DND-41 (cell line): ENCODE results near the gene SIKE1.
"Not testable (repeated sequence)": the region's sequence is repeated elsewhere in the genome, so short reads cannot be mapped to it uniquely, and the experiment has no call there.

ENCODE experiments used
- ATAC-seq: fragments of 200-7000 bp; cut with Tn5 transposase; 3 replicates; pipeline ENCODE4 v1.9.1; 2021; ENCODE audit warnings: low read depth; ENCODE audit not compliant: insufficient read depth
- DNase-seq: peaks from one replicate; pipeline ENCODE4 v3.0.0-alpha.2; 2020
- H2AFZ ChIP-seq: 2 replicates; pipeline ENCODE4 v1.6.0; 2012; ENCODE audit warnings: low read depth, low read length
- H3K27ac ChIP-seq: 2 replicates; pipeline ENCODE4 v1.5.1; 2012; ENCODE audit warnings: low read length, inconsistent platforms
- H3K27me3 ChIP-seq: fragments of 200-600 bp; sonication (generic); 2 replicates; pipeline ENCODE4 v1.6.0; 2012; ENCODE audit warnings: low read length, mild to moderate bottlenecking, inconsistent platforms; ENCODE audit not compliant: insufficient read depth, poor library complexity
- H3K36me3 ChIP-seq: 2 replicates; pipeline ENCODE4 v1.5.1; 2012; ENCODE audit warnings: low read length, inconsistent platforms; ENCODE audit not compliant: insufficient read depth
- H3K4me1 ChIP-seq: 2 replicates; pipeline ENCODE4 v1.5.1; 2012; ENCODE audit warnings: mild to moderate bottlenecking, low read length; ENCODE audit not compliant: insufficient read depth
- H3K4me2 ChIP-seq: 2 replicates; pipeline ENCODE4 v1.6.0; 2012; ENCODE audit warnings: mild to moderate bottlenecking, moderate library complexity, low read length, inconsistent platforms; ENCODE audit not compliant: insufficient read depth
- H3K4me3 ChIP-seq, 2 experiments: fragments of 200-600 bp in 1 of 2; shearing (Covaris generic) in 1 of 2; 2 replicates each; pipeline ENCODE4 v1.5.1; 2012 to 2016; ENCODE audit warnings: inconsistent platforms in 2 of 2, low read length in 2 of 2, mild to moderate bottlenecking in 2 of 2, low read depth in 1 of 2, moderate library complexity in 1 of 2
- H3K79me2 ChIP-seq: 2 replicates; pipeline ENCODE4 v1.6.0; 2012; ENCODE audit warnings: low read length, inconsistent platforms; ENCODE audit not compliant: insufficient read depth
- H3K9ac ChIP-seq: 2 replicates; pipeline ENCODE4 v1.6.0; 2012; ENCODE audit warnings: low read depth, mild to moderate bottlenecking, inconsistent platforms, low read length, moderate library complexity
- H3K9me3 ChIP-seq: 2 replicates; pipeline ENCODE4 v1.5.1; 2012; ENCODE audit warnings: low read length, moderate library complexity, mild to moderate bottlenecking, inconsistent platforms; ENCODE audit not compliant: insufficient read depth, severe bottlenecking
- H4K20me1 ChIP-seq: 2 replicates; pipeline ENCODE4 v1.6.0; 2012; ENCODE audit warnings: low read length; ENCODE audit not compliant: insufficient read depth
- CTCF ChIP-seq: IDR thresholded peaks from 2 replicates; pipeline ENCODE4 v1.5.1; 2012; ENCODE audit warnings: borderline replicate concordance, low read length, moderate library complexity, mild to moderate bottlenecking; ENCODE audit not compliant: poor library complexity, severe bottlenecking; ENCODE audit errors: extremely low read depth
- EZH2 ChIP-seq: IDR thresholded peaks from 3 replicates; pipeline ENCODE4 v1.6.1; 2012; ENCODE audit warnings: borderline replicate concordance, low read depth, mild to moderate bottlenecking, moderate library complexity, low read length, inconsistent platforms; ENCODE audit not compliant: severe bottlenecking

The SIKE1 gene

GRCh38 chr1:114820392-114820791 lies 39.9 kb upstream of the SIKE1 start:
- Histone ChIP-seq H2AFZ (no peak overlapping the region), H3K27ac (no peak overlapping the region), H4K20me1 (no peaks in the 10 kb centered on the region), H3K27me3 (peaks cover 2% of the 10 kb centered on the region), H3K4me3 (no peak overlapping the region), H3K9ac (no peak overlapping the region), H3K36me3 (no peaks in the 10 kb centered on the region), H3K4me2 (no peak overlapping the region), H3K4me1 (no peaks in the 10 kb centered on the region), H3K79me2 (no peaks in the 10 kb centered on the region), H3K9me3 (no peaks in the 10 kb centered on the region)
- no peak for DNase-seq
- ATAC-seq, result no peak
- TF ChIP-seq CTCF (no peak), EZH2 (no peak)

- Histone ChIP-seq H3K4me2 (no peak overlapping the region), H2AFZ (no peak overlapping the region), H3K4me3 (no peak overlapping the region), H3K9me3 (no peaks in the 10 kb centered on the region), H4K20me1 (no peaks in the 10 kb centered on the region), H3K36me3 (no peaks in the 10 kb centered on the region), H3K4me1 (no peaks in the 10 kb centered on the region), H3K27me3 (peaks cover 2% of the 10 kb centered on the region), H3K27ac (no peak overlapping the region), H3K9ac (no peak overlapping the region), H3K79me2 (no peaks in the 10 kb centered on the region)
- no peak for ATAC-seq
- no peak for TF ChIP-seq CTCF
- no peak for DNase-seq
Observed at GRCh38 chr1:114819869-114820268, 39.4 kb upstream of the SIKE1 start.

- not testable (repeated sequence) for H3K27ac ChIP-seq, H3K9me3 ChIP-seq, DNase-seq, H3K4me2 ChIP-seq, H4K20me1 ChIP-seq, H3K27me3 ChIP-seq, ATAC-seq, H3K79me2 ChIP-seq, H3K4me1 ChIP-seq, H3K4me3 ChIP-seq, H3K36me3 ChIP-seq, H2AFZ ChIP-seq, H3K9ac ChIP-seq
Observed at GRCh38 chr1:114804449-114804848, 24.0 kb upstream of the SIKE1 start.

GRCh38 chr1:114803001-114803400 lies 22.5 kb upstream of the SIKE1 start:
- peaks cover 4% of the 10 kb centered on the region for H3K27me3 ChIP-seq
- H3K4me1 ChIP-seq, result no peaks in the 10 kb centered on the region
- no peak overlapping the region for H2AFZ ChIP-seq
- no peak overlapping the region for H3K4me3 ChIP-seq
- peaks cover 3% of the 10 kb centered on the region for H3K9me3 ChIP-seq
- H3K79me2 ChIP-seq, result no peaks in the 10 kb centered on the region
- H4K20me1 ChIP-seq, result no peaks in the 10 kb centered on the region
- no peaks in the 10 kb centered on the region for H3K36me3 ChIP-seq
- TF ChIP-seq EZH2 (no peak), CTCF (no peak)
- DNase-seq (no peak), ATAC-seq (no peak)
- no peak overlapping the region for H3K9ac ChIP-seq
- H3K4me2 ChIP-seq, result no peak overlapping the region
- H3K27ac ChIP-seq, result no peak overlapping the region
